ENCODE measurements around the gene GET4. TPM values are rescaled to one million over a fixed set of nuclear protein-coding genes. Genes with fewer than 3 reads are reported as not detected.

GET4 gene
- polyA plus RNA-seq, 3 donors, result 20.1 to 36.8 (median 25.5) TPM

DNA sequence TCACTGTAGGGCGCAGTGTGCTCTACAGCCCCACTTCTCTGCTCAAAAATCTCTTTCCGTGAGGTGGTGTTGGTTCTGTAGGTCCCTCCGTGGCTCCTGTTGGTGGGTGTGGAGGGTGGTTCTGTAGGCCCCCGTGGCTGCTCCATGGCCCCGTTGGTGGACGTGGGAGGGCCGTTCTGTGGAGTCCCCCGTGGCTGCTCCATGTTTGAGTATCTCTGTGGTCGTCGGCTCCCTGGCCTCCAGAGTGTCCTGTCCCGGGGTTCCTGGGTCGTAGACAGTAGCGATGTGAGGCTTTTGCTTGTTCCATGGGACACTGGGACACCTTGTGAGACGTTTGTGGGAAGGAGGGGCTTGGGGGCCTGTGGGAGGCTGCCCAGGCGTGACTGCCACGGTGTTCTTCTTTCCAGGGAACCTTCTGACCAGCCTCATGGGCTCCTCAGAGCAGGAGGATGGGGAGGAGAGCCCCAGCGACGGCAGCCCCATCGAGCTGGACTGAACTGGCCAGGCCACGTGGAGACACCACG, 18.6 kb downstream of the GET4 start:
- TF ChIP-seq, protein P1, sequence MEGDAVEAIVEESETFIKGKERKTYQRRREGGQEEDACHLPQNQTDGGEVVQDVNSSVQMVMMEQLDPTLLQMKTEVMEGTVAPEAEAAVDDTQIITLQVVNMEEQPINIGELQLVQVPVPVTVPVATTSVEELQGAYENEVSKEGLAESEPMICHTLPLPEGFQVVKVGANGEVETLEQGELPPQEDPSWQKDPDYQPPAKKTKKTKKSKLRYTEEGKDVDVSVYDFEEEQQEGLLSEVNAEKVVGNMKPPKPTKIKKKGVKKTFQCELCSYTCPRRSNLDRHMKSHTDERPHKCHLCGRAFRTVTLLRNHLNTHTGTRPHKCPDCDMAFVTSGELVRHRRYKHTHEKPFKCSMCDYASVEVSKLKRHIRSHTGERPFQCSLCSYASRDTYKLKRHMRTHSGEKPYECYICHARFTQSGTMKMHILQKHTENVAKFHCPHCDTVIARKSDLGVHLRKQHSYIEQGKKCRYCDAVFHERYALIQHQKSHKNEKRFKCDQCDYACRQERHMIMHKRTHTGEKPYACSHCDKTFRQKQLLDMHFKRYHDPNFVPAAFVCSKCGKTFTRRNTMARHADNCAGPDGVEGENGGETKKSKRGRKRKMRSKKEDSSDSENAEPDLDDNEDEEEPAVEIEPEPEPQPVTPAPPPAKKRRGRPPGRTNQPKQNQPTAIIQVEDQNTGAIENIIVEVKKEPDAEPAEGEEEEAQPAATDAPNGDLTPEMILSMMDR (IDR thresholded peaks at IDR 0.05), result no peak
- no peak for DNase-seq
- 97% methylated on average over 18 of the region's 21 CpGs for WGBS (ENCODE audit: insufficient coverage)
- Mint-ChIP-seq H3K4me3 (no peak overlapping the region), H3K36me3 (peaks cover 64 to 92% of the 10 kb centered on the region in 2 donors), H3K9me3 (peaks cover 0 to 4% (median 0%) of the 10 kb centered on the region in 7 donors), H3K4me1 (no peaks in the 10 kb centered on the region), H3K27ac (peak overlapping the region in 5 of 7 donors; percentile 6 to 72 (median 37)), H3K27me3 (ENCODE audit: low read depth in 3 of 3) (peaks cover 0 to 5% (median 0%) of the 10 kb centered on the region in 3 donors)
- Histone ChIP-seq H2AFZ (ENCODE audit: insufficient read depth, low read depth, low read length, poor library complexity, severe bottlenecking) (no peak overlapping the region), H3K4me3 (replicated peaks in 1 of 3; ENCODE audit: low read depth in 2 of 3, low read length in 3 of 3) (no peak overlapping the region), H4K20me1 (ENCODE audit: insufficient read depth, low read length) (peaks cover 100% of the 10 kb centered on the region), H3K27me3 (ENCODE audit: control insufficient read depth in 2 of 2, insufficient read depth in 2 of 2, low read length in 2 of 2) (no peaks in the 10 kb centered on the region), H3K27ac (ENCODE audit: low read depth in 1 of 2, low read length in 2 of 2) (no peak overlapping the region), H3K9me3 (replicated peaks in 1 of 2; ENCODE audit: control insufficient read depth in 1 of 2, insufficient read depth in 1 of 2, low read length in 2 of 2) (no peaks in the 10 kb centered on the region), H3K4me1 (ENCODE audit: control insufficient read depth in 1 of 2, insufficient read depth in 2 of 2, low read length in 2 of 2) (no peaks in the 10 kb centered on the region), H3K79me2 (ENCODE audit: insufficient read depth, low read length) (peaks cover 10% of the 10 kb centered on the region), H3K9ac (ENCODE audit: insufficient read depth, low read length, poor library complexity, severe bottlenecking) (no peak overlapping the region), H3K36me3 (replicated peaks in 1 of 2; ENCODE audit: control insufficient read depth in 1 of 2, insufficient read depth in 2 of 2, low read length in 2 of 2) (peaks cover 94 to 97% of the 10 kb centered on the region in 2 donors), H3K4me2 (replicated peaks; ENCODE audit: extremely low read depth, low read length, poor library complexity, severe bottlenecking) (no peak overlapping the region)
- intact Hi-C loops (cut with micrococcal nuclease), result no loop called here

DNA sequence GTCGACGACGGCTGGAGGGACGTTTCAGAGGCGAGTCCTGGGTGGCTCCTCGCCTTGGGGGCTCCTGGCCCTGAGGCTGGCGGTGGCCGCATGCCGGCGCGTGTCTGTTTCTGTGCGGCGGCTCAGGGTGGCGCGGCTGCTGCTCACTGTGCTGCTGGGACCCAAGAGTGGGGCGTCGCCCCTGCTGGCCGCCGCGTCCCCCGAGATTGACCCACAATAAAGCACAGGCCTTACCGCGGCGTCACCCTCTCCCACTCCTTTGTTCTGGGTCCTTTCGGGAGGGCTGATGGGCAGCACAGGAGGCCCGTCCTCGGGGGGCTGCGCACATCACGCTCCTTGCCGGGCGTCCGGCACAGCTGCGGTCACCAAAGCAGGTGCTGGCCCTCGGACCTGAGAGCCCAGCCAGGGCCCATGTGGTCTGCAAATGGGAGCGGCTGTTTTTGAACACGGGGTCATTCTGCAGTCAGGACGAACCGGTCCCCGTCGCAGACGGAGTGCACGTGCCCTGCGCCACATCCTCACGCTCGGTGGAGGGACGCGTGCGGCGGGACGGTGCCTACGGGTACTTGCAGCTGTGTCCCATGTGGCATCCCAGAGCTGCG, 19.2 kb downstream of the GET4 start:
- Mint-ChIP-seq H3K36me3 (peaks cover 61 to 93% of the 10 kb centered on the region in 2 donors), H3K27me3 (ENCODE audit: low read depth in 3 of 3) (peaks cover 0 to 5% (median 0%) of the 10 kb centered on the region in 3 donors), H3K4me1 (no peaks in the 10 kb centered on the region), H3K4me3 (no peak overlapping the region), H3K9me3 (peaks cover 0 to 4% (median 0%) of the 10 kb centered on the region in 7 donors), H3K27ac (peak overlapping the region in 3 of 7 donors; percentile 6 to 72 (median 60))
- H3K9me3 ChIP-seq (replicated peaks in 1 of 2; ENCODE audit: control insufficient read depth in 1 of 2, insufficient read depth in 1 of 2, low read length in 2 of 2), result no peaks in the 10 kb centered on the region
- H3K27ac ChIP-seq (ENCODE audit: low read depth in 1 of 2, low read length in 2 of 2), result no peak overlapping the region
- intact Hi-C loops (cut with micrococcal nuclease), result no loop called here
- H3K9ac ChIP-seq (ENCODE audit: insufficient read depth, low read length, poor library complexity, severe bottlenecking), result no peak overlapping the region
- H3K79me2 ChIP-seq (ENCODE audit: insufficient read depth, low read length), result peaks cover 10% of the 10 kb centered on the region
- 97% methylated on average over 51 of the region's 52 CpGs for WGBS (ENCODE audit: insufficient coverage)
- peaks cover 99 to 100% of the 10 kb centered on the region in 2 donors for H3K36me3 ChIP-seq (replicated peaks in 1 of 2; ENCODE audit: control insufficient read depth in 1 of 2, insufficient read depth in 2 of 2, low read length in 2 of 2)
- H3K27me3 ChIP-seq (ENCODE audit: control insufficient read depth in 2 of 2, insufficient read depth in 2 of 2, low read length in 2 of 2), result no peaks in the 10 kb centered on the region
- TF ChIP-seq, protein P1 (IDR thresholded peaks at IDR 0.05), result no peak
- H2AFZ ChIP-seq (ENCODE audit: insufficient read depth, low read depth, low read length, poor library complexity, severe bottlenecking), result no peak overlapping the region
- H4K20me1 ChIP-seq (ENCODE audit: insufficient read depth, low read length), result peaks cover 100% of the 10 kb centered on the region
- no peak for DNase-seq
- H3K4me1 ChIP-seq (ENCODE audit: control insufficient read depth in 1 of 2, insufficient read depth in 2 of 2, low read length in 2 of 2), result no peaks in the 10 kb centered on the region
- no peak overlapping the region for H3K4me3 ChIP-seq (replicated peaks in 1 of 3; ENCODE audit: low read depth in 2 of 3, low read length in 3 of 3)
- no peak overlapping the region for H3K4me2 ChIP-seq (replicated peaks; ENCODE audit: extremely low read depth, low read length, poor library complexity, severe bottlenecking)
